Spleen (tissue), 11 donors: Measurements from ENCODE around the gene STK24. TPM values are rescaled to one million over a fixed set of nuclear protein-coding genes. Genes with fewer than 3 reads are reported as not detected.

Source experiments
- DNase-seq: peaks from one replicate; pipeline ENCODE4 v3.0.0-alpha.2; 2020
- H3K27ac ChIP-seq, 8 donors: fragments of 200-600 bp; sonication (generic) in 7 of 8; 1 replicate in 4 of 8; 2 replicates in 4 of 8; pipeline versions ENCODE4 v1.5.0 to v1.8.0; 2016 to 2021; ENCODE audit warnings: inconsistent platforms in 4 of 8, mild to moderate bottlenecking in 4 of 8, moderate library complexity in 1 of 8
- H3K27me3 ChIP-seq, 7 donors: fragments of 200-600 bp; sonication (generic) in 6 of 7; replicated peaks in 1 of 7; 1 replicate in 4 of 7; 2 replicates in 3 of 7; pipeline versions ENCODE4 v1.5.0 to v1.8.0; 2016 to 2021; ENCODE audit warnings: inconsistent platforms in 3 of 7, mild to moderate bottlenecking in 1 of 7
- H3K36me3 ChIP-seq, 6 donors: fragments of 200-600 bp; sonication (generic) in 5 of 6; 1 replicate in 4 of 6; 2 replicates in 2 of 6; pipeline versions ENCODE4 v1.5.0 to v1.8.0; 2016 to 2021; ENCODE audit warnings: inconsistent platforms in 2 of 6
- H3K4me1 ChIP-seq, 6 donors: fragments of 200-600 bp; sonication (generic) in 5 of 6; 1 replicate in 3 of 6; 2 replicates in 3 of 6; pipeline versions ENCODE4 v1.5.0 to v1.8.0; 2016 to 2021; ENCODE audit warnings: inconsistent platforms in 3 of 6
- H3K4me3 ChIP-seq, 8 donors: fragments of 200-600 bp; sonication (generic) in 7 of 8; 1 replicate in 4 of 8; 2 replicates in 4 of 8; pipeline versions ENCODE4 v1.5.0 to v1.8.0; 2016 to 2021; ENCODE audit warnings: inconsistent platforms in 4 of 8, mild to moderate bottlenecking in 4 of 8, moderate library complexity in 2 of 8
- H3K9me3 ChIP-seq, 8 donors: fragments of 200-600 bp; sonication (generic) in 7 of 8; 1 replicate in 4 of 8; 2 replicates in 4 of 8; pipeline versions ENCODE4 v1.5.0 to v1.8.0; 2016 to 2021; ENCODE audit warnings: inconsistent platforms in 4 of 8
- POLR2A ChIP-seq, 3 donors: fragments of 450-650 bp; IDR thresholded peaks; one replicate each; pipeline ENCODE4 v1.5.1; 2017; ENCODE audit warnings: antibody characterized with exemption in 3 of 3, mild to moderate bottlenecking in 1 of 3
- POLR2AphosphoS5 ChIP-seq, 3 donors: sonication (generic); formaldehyde crosslinking; IDR thresholded peaks; one replicate each; pipeline ENCODE4 v1.5.1; 2017; ENCODE audit warnings: antibody characterized with exemption in 3 of 3
- WGBS, 5 donors: extraction: QIAGEN DNeasy Blood & Tissue Kit in 3 of 5; methylation state at CpG; one replicate each; pipeline versions ENCODE4 v1.1.5 to v1.1.7; 2013 to 2018; 5-methylcytosine and 5-hydroxymethylcytosine counted together
- intact Hi-C: fragments of 100-400 bp; cut with DNase I; formaldehyde crosslinking; loops from one replicate; pipeline ENCODE4 v1.15.0; 2023; ENCODE audit warnings: low total_unique reads
- polyA plus RNA-seq, 3 donors: library from polyadenylated mRNA; stranded (reverse); fragments of 200-250 nt; gene quantifications; one replicate each; pipeline ENCODE4 v1.2.1, GENCODE V29; 2013
- total RNA-seq, 7 donors: library from RNA; depleted of rRNA in 3 of 7; stranded (reverse); fragments of >200 nt in 3 of 7; fragmentation: NEBNext Ultra II Directional in 4 of 7; extraction: Animal tissue kit (Norgen Biotek cat#: 25700) in 4 of 7; gene quantifications; one replicate each; pipeline versions ENCODE4 v1.1.0 to v1.2.1, GENCODE V29; 2016 to 2021
- TF ChIP-seq, protein P1 (sequence below), 11 experiments: fragments of 200-600 bp in 7 of 11; fragments of 450-650 bp in 4 of 11; sonication (generic) in 4 of 11; IDR thresholded peaks in 8 of 11; conservative IDR thresholded peaks in 3 of 11; 1 replicate in 7 of 11; 2 replicates in 4 of 11; pipeline versions ENCODE4 v1.4.0 to v1.8.0; 2016 to 2021; ENCODE audit warnings: antibody characterized with exemption in 11 of 11, inconsistent platforms in 4 of 11, mild to moderate bottlenecking in 1 of 11
- donor health status: healthy with polysubstance abuse.
- donor health status: DM: no; HTN: no; CAD: no; lungs with moderate emphysema.
- donor health status: DM: no; HTN: no; CAD: no.
- donor health status: Bipolar disorder and iron deficiency.
- donor health status: healthy.
- donor health status: DM: no; HTN: no; CAD: no.
- donor health status: DM: yes; HTN: yes; CAD: no.

The STK24 gene
- total and polyA plus RNA-seq, 10 donors: 36.5 to 132 (median 94.5) TPM

DNA sequence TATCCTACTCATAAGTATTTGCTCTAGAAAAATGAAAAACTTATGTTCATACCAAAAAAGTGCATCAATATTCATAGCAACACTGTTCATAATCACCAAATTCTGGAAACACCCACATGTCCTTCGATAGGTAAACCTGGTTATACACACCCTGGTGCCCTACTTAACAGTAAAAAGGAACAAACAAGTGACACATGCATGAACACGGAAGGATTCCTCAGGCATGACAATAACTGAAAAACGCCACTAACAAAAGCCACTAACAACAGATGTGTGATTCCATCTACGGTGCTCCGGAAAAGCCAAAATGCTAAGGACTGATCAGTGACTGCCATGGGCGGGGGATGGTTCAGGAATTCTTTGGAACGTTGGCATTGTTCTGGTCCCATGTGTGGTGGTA is 65.5 kb downstream of the STK24 start:
- TF ChIP-seq POLR2AphosphoS5 (IDR thresholded peaks at IDR 0.05) (no peak), POLR2A (IDR thresholded peaks at IDR 0.05) (no peak)
- TF ChIP-seq, protein P1, sequence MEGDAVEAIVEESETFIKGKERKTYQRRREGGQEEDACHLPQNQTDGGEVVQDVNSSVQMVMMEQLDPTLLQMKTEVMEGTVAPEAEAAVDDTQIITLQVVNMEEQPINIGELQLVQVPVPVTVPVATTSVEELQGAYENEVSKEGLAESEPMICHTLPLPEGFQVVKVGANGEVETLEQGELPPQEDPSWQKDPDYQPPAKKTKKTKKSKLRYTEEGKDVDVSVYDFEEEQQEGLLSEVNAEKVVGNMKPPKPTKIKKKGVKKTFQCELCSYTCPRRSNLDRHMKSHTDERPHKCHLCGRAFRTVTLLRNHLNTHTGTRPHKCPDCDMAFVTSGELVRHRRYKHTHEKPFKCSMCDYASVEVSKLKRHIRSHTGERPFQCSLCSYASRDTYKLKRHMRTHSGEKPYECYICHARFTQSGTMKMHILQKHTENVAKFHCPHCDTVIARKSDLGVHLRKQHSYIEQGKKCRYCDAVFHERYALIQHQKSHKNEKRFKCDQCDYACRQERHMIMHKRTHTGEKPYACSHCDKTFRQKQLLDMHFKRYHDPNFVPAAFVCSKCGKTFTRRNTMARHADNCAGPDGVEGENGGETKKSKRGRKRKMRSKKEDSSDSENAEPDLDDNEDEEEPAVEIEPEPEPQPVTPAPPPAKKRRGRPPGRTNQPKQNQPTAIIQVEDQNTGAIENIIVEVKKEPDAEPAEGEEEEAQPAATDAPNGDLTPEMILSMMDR (IDR thresholded peaks at IDR 0.05 in 8 of 11, conservative IDR thresholded peaks at IDR 0.05 in 3 of 11): no peak
- 73 to 87% (median 80%) methylated on average over 7 of the region's 7 CpGs for WGBS, 5 donors
- no peaks in the 10 kb centered on the region for H3K27me3 ChIP-seq
- H3K27ac ChIP-seq: peak overlapping the region in 5 of 8 donors; percentile 4 to 85 (median 82)
- peaks cover 0 to 19% (median 3%) of the 10 kb centered on the region in 6 donors for H3K36me3 ChIP-seq
- no peak overlapping the region for H3K4me3 ChIP-seq
- intact Hi-C loops: no loop called here
- H3K4me1 ChIP-seq: peaks cover 29 to 100% (median 73%) of the 10 kb centered on the region in 6 donors
- H3K9me3 ChIP-seq: no peaks in the 10 kb centered on the region
- DNase-seq: no peak

DNA sequence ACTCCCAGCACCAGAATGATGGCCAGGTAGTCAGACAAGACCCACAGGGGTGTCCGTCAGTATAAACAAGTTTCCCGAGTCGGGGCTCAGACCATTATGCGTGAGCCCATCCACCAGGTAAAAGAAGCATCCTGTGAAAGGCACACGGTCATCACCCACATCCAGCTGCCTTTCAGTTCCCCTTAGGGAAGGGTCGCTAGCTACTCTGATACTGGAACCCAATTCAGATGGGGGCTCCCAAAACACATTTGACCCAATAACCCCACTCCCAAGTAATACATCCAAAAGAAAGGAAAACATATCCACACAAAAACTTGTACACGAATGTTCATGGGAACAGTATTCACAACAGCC is 66.8 kb downstream of the STK24 start:
- Histone ChIP-seq H3K4me3 (peak overlapping the region in 1 of 8 donors; percentile 14), H3K9me3 (no peaks in the 10 kb centered on the region), H3K27me3 (no peaks in the 10 kb centered on the region), H3K27ac (peak overlapping the region; percentile 58 to 85 (median 78)), H3K36me3 (peaks cover 0 to 12% (median 3%) of the 10 kb centered on the region in 6 donors), H3K4me1 (peaks cover 29 to 100% (median 80%) of the 10 kb centered on the region in 6 donors)
- intact Hi-C loops: no loop called here
- no peak for DNase-seq
- WGBS, 5 donors: 77 to 87% (median 84%) methylated on average over 7 of the region's 7 CpGs
- TF ChIP-seq, protein P1 (IDR thresholded peaks at IDR 0.05 in 8 of 11, conservative IDR thresholded peaks at IDR 0.05 in 3 of 11): no peak
- TF ChIP-seq POLR2AphosphoS5 (IDR thresholded peaks at IDR 0.05) (no peak), POLR2A (IDR thresholded peaks at IDR 0.05) (no peak)

DNA sequence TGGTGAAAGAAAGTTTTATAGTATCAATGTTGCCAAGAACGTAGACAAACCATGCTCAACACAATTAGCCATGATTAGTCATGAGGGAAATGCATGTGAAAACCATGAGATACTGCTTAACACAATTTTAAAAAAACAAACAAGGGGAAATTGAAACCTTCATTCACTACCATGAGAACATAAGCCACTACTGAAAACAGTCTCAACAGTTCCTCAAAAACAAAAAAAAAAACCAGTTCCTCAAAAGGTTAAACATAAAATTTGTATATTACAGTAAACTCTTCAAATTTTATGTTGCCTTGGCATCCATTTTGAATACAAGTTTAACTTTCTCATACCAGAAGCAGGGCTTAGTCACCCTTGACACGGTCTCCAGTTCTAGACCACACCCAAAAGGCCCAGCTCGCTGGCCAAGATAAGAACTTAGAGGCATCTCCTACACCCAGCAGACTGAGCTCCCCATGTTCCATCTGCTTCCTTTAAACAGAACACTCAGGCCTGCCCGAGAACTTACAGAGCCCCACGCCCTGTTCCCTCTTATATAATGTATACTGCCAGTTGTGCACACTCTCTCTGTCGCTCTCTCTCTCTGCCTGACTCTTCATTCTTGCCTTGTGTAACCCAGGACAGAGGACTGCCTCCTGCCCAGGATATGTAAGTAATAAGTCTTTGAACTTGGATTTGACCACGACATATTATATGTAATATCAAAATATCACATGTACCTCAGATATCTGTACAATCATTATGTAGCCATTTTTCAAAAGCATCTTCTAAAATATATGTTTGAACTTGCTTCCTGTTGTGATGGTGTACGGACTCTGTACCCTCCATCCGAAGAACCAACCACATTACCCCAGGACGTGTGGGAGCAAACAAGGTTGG is 67.4 kb downstream of the STK24 start:
- DNase-seq: no peak
- H3K9me3 ChIP-seq: no peaks in the 10 kb centered on the region
- 39 to 49% (median 44%) methylated on average over 10 of the region's 10 CpGs for WGBS, 5 donors
- TF ChIP-seq POLR2A (IDR thresholded peaks at IDR 0.05) (no peak), POLR2AphosphoS5 (IDR thresholded peaks at IDR 0.05) (peak in 1 of 3 donors; percentile 55)
- H3K4me1 ChIP-seq: peaks cover 35 to 100% (median 85%) of the 10 kb centered on the region in 6 donors
- H3K4me3 ChIP-seq: peak overlapping the region in 1 of 8 donors; percentile 14
- peaks cover 0 to 12% (median 3%) of the 10 kb centered on the region in 6 donors for H3K36me3 ChIP-seq
- peak overlapping the region; percentile 58 to 85 (median 78) for H3K27ac ChIP-seq
- intact Hi-C loops: loop anchor here (10.0 kb wide), 1 partner anchor 55 kb away; no protein-coding TSS in a partner anchor
- H3K27me3 ChIP-seq: no peaks in the 10 kb centered on the region

DNA sequence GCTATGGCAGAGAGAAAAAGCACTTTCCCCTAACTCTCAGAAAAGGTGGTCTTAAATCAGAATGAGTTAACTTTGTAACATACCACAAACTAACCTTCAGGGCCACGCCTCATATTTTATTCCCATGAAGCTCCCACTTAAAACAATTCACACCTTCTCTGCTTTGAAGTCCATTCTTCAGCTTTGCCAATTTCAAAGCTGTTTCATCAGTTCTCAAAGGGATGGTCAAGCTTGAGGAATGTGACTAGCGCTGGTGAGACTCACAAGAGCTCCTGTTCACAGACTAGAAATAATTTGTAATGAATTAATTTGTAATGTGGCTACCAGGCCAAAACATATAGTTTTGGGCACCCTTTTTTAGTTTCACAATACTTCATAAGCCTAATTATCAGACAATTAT is 68.2 kb downstream of the STK24 start:
- Histone ChIP-seq H3K4me3 (no peak overlapping the region), H3K9me3 (no peaks in the 10 kb centered on the region), H3K4me1 (peaks cover 43 to 100% (median 90%) of the 10 kb centered on the region in 6 donors), H3K36me3 (peaks cover 0 to 14% (median 3%) of the 10 kb centered on the region in 6 donors), H3K27me3 (no peaks in the 10 kb centered on the region), H3K27ac (peak overlapping the region; percentile 58 to 85 (median 78))
- WGBS, 5 donors: 83 to 95% (median 95%) methylated on average over 2 of the region's 2 CpGs
- intact Hi-C loops: loop anchor here (10.0 kb wide), 1 partner anchor 56 kb away; no protein-coding TSS in a partner anchor
- TF ChIP-seq POLR2A (IDR thresholded peaks at IDR 0.05) (no peak), POLR2AphosphoS5 (IDR thresholded peaks at IDR 0.05) (no peak)
- TF ChIP-seq, protein P1 (IDR thresholded peaks at IDR 0.05 in 8 of 11, conservative IDR thresholded peaks at IDR 0.05 in 3 of 11): no peak
- DNase-seq: no peak
